Measurements from ENCODE around the gene CSTPP1.

CSTPP1 gene

DNA sequence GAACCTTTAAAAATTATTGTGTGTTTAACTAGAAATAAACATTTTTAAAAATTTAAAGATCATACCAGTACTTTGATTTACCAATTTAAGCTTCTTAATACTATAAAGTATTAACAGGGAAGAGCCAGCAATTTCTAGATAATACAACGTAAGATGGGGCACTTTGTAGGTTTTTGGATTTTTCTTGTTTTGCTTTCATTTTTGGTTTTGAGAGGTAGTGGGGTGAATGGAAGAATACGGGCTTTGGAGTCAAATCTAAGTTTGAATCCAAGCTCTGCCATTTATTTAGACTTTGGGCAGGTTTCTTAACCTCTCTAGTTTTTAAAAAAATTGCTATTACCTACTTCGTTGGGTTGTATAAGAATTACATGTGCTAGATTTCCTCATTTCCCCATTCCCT, 44.9 kb downstream of the CSTPP1 start:
- Histone ChIP-seq H3K9me3 (ENCODE audit: severe bottlenecking) (no peaks in the 10 kb centered on the region), H3K4me3 (ENCODE audit: severe bottlenecking) (no peak overlapping the region), H3K36me3 (ENCODE audit: low read depth) (no peaks in the 10 kb centered on the region), H3K27ac (ENCODE audit: poor library complexity, severe bottlenecking) (no peak overlapping the region), H3K27me3 (ENCODE audit: insufficient read depth, poor library complexity, severe bottlenecking) (no peaks in the 10 kb centered on the region), H3K4me1 (ENCODE audit: insufficient read depth, poor library complexity, severe bottlenecking) (peaks cover 18% of the 10 kb centered on the region)
- DNase-seq (ENCODE audit: low spot score) (no peak), ATAC-seq (ENCODE audit: low read depth) (no peak)
- TF ChIP-seq, protein P1, sequence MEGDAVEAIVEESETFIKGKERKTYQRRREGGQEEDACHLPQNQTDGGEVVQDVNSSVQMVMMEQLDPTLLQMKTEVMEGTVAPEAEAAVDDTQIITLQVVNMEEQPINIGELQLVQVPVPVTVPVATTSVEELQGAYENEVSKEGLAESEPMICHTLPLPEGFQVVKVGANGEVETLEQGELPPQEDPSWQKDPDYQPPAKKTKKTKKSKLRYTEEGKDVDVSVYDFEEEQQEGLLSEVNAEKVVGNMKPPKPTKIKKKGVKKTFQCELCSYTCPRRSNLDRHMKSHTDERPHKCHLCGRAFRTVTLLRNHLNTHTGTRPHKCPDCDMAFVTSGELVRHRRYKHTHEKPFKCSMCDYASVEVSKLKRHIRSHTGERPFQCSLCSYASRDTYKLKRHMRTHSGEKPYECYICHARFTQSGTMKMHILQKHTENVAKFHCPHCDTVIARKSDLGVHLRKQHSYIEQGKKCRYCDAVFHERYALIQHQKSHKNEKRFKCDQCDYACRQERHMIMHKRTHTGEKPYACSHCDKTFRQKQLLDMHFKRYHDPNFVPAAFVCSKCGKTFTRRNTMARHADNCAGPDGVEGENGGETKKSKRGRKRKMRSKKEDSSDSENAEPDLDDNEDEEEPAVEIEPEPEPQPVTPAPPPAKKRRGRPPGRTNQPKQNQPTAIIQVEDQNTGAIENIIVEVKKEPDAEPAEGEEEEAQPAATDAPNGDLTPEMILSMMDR (IDR thresholded peaks at IDR 0.05; ENCODE audit: poor library complexity, severe bottlenecking) = no peak

DNA sequence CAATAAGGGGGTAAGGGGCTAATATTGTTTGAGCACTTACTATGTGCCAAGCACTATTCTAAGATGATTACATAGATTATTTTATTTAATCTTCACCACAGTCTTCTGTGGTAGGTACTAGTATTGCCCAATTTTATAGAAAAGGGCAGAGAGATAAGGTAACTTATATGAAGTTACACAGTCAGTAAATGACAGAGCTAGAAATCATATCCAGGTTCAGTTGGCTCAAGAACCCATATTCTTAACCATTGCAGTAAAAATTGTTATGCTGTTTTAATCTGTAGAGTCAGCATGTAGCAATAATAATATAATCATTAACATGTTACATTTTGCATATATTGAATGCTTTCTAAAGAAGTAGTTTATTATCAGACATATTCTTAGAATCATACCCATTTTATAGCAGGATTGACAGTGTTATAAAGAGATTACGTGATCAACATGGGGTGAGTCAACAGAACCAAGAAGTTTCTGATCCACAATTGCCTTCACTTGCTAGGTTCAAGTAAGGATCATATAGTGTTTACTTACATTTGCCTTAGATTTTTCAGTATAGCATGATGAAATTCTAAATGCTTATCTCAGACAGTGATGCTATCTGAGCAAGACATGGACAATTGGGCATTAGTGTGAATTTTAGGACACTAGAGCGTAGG, 46.4 kb downstream of the CSTPP1 start:
- Histone ChIP-seq H3K4me1 (ENCODE audit: insufficient read depth, poor library complexity, severe bottlenecking) (peaks cover 12% of the 10 kb centered on the region), H3K9me3 (ENCODE audit: severe bottlenecking) (no peaks in the 10 kb centered on the region), H3K27ac (ENCODE audit: poor library complexity, severe bottlenecking) (no peak overlapping the region), H3K36me3 (ENCODE audit: low read depth) (no peaks in the 10 kb centered on the region), H3K4me3 (ENCODE audit: severe bottlenecking) (no peak overlapping the region), H3K27me3 (ENCODE audit: insufficient read depth, poor library complexity, severe bottlenecking) (no peaks in the 10 kb centered on the region)
- DNase-seq (ENCODE audit: low spot score) = no peak
- TF ChIP-seq, protein P1 (IDR thresholded peaks at IDR 0.05; ENCODE audit: poor library complexity, severe bottlenecking) = no peak
- ATAC-seq (ENCODE audit: low read depth) = no peak

DNA sequence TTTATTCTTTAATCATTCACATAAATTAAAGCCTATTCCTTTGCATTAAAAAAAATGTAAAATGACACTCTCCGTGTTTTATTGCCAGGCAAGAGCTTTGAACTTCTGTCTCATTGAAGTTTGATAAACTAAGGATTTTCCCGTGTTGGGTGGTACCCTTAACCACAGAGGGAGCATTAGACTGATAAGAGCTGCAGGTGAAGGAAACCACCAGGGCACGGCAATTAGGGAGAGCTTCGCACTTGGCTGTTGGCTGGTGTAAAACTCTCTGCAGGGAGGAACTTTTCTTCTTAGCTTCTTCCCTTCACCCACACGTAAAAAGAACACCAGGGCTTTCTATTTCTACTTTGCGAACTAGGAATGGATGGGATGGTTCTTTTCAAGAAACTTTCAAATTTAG, 47.0 kb downstream of the CSTPP1 start:
- no peak overlapping the region for H3K4me3 ChIP-seq (ENCODE audit: severe bottlenecking)
- H3K27ac ChIP-seq (ENCODE audit: poor library complexity, severe bottlenecking) = no peak overlapping the region
- no peaks in the 10 kb centered on the region for H3K27me3 ChIP-seq (ENCODE audit: insufficient read depth, poor library complexity, severe bottlenecking)
- TF ChIP-seq, protein P1 (IDR thresholded peaks at IDR 0.05; ENCODE audit: poor library complexity, severe bottlenecking) = no peak
- peaks cover 6% of the 10 kb centered on the region for H3K4me1 ChIP-seq (ENCODE audit: insufficient read depth, poor library complexity, severe bottlenecking)
- no peak for DNase-seq (ENCODE audit: low spot score)
- no peaks in the 10 kb centered on the region for H3K9me3 ChIP-seq (ENCODE audit: severe bottlenecking)
- H3K36me3 ChIP-seq (ENCODE audit: low read depth) = no peaks in the 10 kb centered on the region
- ATAC-seq (ENCODE audit: low read depth) = no peak

DNA sequence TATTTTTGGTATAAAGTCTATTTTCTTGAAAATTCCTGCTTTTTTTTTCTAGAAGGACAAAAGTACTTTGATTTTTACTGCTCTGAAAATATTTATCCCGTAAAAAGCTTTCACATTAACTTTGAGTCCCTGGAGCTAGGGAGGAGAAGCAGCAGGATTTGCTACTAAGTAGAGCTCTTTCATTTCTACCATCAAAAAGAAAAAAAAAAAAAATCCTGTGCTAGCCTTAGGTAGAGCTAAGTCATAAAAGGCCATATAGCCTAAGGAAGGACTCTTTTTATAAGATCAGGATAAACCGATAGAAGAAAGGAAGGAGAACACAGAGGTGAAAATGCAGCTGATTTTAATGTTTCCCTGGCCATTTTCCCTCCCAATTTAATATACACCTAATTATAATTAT, 48.0 kb downstream of the CSTPP1 start:
- Histone ChIP-seq H3K4me3 (ENCODE audit: severe bottlenecking) (no peak overlapping the region), H3K9me3 (ENCODE audit: severe bottlenecking) (no peaks in the 10 kb centered on the region)

DNA sequence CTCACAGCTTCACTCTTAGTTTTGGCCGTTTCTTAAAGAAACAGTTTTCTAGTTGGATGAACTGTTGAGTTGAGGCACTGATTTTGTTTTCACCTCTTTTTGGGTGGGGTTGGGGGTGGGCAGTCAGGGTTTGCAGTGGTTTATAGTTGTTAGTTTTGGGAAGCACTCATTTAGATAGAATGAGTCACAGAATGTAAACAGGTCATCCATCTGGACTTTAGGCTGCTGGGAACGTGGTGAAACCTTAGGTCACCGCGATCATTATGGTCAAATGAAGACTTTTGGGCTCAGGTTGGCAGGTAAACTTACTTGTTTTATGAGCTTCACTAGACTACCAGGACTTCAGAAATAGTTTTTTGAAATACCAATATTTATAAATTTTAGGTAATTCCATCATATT, 48.4 kb downstream of the CSTPP1 start:
- Histone ChIP-seq H3K4me3 (ENCODE audit: severe bottlenecking) (no peak overlapping the region), H3K9me3 (ENCODE audit: severe bottlenecking) (no peaks in the 10 kb centered on the region), H3K27ac (ENCODE audit: poor library complexity, severe bottlenecking) (no peak overlapping the region), H3K4me1 (ENCODE audit: insufficient read depth, poor library complexity, severe bottlenecking) (peaks cover 6% of the 10 kb centered on the region), H3K27me3 (ENCODE audit: insufficient read depth, poor library complexity, severe bottlenecking) (no peaks in the 10 kb centered on the region), H3K36me3 (ENCODE audit: low read depth) (no peaks in the 10 kb centered on the region)
- DNase-seq (ENCODE audit: low spot score) = no peak
- ATAC-seq (ENCODE audit: low read depth) = no peak
- TF ChIP-seq, protein P1 (IDR thresholded peaks at IDR 0.05; ENCODE audit: poor library complexity, severe bottlenecking) = no peak

More for the DNA sequence above, 48.0 kb downstream of the CSTPP1 start:
- DNase-seq (ENCODE audit: low spot score) (no peak), ATAC-seq (ENCODE audit: low read depth) (no peak)
- TF ChIP-seq, protein P1 (IDR thresholded peaks at IDR 0.05; ENCODE audit: poor library complexity, severe bottlenecking) = no peak
- H3K27me3 ChIP-seq (ENCODE audit: insufficient read depth, poor library complexity, severe bottlenecking) = no peaks in the 10 kb centered on the region
- H3K27ac ChIP-seq (ENCODE audit: poor library complexity, severe bottlenecking) = no peak overlapping the region
- peaks cover 6% of the 10 kb centered on the region for H3K4me1 ChIP-seq (ENCODE audit: insufficient read depth, poor library complexity, severe bottlenecking)
- H3K36me3 ChIP-seq (ENCODE audit: low read depth) = no peaks in the 10 kb centered on the region

Data from RWPE2 (cell line).